HCEC 1CT (cell line): Measurements from ENCODE around the gene FAM193B.

Experiments
- DNase-seq: peaks from one replicate; pipeline ENCODE4 v3.0.0-alpha.2; 2017

Gene FAM193B

DNA sequence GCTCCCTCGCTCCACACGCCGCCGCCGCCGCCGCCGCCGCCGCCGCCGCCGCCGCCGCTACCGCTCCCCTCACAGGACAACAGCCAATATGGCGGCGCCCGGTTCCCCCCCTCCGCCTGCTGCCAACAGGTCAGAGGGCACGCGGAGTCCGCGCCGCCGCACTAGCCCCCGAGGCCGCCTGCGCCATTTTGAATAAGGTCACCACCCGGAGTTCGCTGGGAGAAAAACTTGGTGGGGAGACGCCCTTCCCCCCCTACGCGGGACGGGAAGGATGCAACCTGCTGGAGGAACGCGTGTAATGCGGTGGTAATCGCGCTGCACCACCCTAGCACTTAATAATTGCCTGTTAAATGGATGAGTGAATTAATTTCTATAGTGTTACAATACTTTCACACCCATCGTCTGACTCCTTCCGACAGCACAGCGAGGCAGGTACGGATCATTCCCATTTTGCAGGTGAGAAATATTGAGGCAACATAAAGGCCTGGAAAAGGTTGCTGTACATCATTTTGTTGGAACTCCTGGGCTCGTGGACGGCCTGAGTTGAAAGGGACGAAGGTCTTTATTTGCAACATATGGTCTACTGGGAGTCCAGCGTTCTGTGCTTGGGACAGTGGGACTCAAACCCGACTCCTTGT lies at the start of gene FAM193B:
Gene FAM193B, minus strand, starts transcription at position 90 of the 638 bp plus-strand sequence. CDS start 105 bp downstream, outside the sequence.
- peak; percentile 89 for DNase-seq

DNA sequence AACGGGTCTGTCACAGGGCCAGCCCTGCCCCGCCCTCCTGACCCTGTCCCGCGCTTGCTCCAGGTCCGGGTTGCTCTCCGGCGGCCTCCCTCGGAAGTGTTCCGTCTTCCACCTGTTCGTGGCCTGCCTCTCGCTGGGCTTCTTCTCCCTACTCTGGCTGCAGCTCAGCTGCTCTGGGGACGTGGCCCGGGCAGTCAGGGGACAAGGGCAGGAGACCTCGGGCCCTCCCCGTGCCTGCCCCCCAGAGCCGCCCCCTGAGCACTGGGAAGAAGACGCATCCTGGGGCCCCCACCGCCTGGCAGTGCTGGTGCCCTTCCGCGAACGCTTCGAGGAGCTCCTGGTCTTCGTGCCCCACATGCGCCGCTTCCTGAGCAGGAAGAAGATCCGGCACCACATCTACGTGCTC lies 49.8 kb upstream of the FAM193B start:
- no peak for DNase-seq

DNA sequence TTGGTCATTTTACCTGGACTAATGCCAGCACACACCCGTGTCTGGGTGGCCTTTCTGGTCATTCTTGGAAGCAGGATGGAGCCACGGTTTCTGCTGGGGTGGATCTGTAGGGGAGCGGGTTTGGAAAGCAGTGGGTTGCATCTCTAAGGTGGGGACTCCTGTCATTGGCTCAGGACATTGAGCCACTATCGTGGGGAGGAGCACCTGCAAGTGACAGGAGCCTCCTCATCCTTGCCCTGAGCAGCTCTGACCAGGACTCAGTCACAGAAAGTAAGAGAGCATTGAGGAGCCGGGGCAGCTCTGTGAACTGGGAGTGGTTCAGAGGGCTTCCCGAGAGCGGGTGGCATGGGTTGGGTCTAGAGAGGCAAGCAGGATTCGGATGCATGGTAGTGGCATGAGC lies 49.3 kb upstream of the FAM193B start:
- no peak for DNase-seq

DNA sequence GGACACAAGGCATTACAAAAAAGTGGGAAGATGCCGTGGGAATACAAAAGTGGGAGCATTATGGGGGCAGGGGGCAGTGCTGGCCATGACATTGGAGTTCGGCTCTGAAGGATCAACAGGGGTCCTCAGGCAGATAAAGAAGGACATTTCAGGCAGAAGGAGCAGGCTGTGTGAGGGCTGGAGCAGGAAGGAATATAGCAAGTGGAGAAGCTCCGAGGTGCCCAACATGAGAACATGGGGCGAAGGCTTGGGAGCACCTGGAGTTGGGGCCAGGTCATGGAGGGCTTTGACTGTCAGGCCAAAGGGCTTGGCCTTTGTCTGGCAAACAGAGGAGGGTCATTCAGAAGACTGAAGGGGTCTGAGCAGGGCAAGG lies 48.1 kb upstream of the FAM193B start:
- DNase-seq, result no peak

DNA sequence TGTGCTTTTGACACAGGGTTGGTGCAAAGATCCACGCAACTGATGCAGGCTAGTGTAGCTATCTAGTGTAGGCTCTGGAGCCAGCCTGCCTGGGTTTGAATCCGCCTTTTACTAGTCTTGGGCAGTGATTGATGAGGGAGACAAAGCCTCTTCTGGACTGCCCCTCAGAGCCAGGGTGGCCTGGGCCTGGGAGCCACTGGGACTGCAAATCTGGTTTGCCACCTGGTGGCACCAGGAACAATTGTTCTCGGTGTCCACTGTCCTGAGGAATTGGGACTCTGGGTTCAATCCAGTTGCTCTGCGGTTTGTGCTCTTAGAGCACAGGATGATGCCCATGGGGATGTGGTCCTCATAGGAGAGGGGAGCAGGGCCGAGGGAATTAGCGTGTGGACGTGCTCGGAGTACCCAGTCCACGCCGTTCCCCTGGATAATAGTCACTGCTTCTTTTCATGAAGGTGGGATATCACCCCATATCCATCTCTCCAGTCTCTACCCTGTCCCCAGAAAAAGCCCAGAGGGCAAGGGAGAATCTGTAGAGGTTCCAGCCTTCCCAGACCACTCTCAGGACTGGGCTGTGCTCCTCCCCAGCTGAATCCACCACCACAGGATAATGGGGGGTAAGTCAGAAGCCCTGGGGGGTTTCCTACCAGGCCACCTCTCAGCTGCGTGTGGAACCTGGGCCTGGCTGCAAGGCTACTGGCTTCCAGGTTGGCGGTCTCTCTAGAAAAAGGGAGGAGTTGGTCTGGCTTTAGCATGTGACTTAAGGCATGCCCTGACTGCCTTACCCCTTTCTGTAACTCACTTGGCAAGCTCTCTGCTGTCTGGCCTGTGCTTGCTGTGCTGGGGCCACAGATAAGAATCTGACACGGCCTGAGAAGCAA lies 47.5 kb upstream of the FAM193B start:
- no peak for DNase-seq

DNA sequence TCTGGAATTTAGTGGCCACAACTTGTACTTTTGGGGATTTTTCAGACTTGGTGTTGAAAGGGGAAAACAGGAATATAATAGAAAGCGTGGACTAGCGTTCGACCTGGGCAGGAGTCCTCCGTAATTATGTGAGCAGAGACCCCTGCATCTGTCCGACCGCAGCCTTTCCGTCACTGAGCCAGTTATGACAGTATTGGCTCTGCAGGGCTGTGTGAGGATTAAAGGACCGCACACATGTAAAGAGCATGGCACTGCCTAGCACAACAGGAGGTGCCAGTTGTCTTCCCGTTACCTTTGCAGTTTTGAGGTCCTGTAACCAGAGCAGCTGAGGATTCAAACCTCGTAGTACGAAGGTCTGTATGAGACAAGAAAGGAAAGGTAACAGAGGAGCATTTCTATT lies 46.8 kb upstream of the FAM193B start:
- DNase-seq, result no peak

DNA sequence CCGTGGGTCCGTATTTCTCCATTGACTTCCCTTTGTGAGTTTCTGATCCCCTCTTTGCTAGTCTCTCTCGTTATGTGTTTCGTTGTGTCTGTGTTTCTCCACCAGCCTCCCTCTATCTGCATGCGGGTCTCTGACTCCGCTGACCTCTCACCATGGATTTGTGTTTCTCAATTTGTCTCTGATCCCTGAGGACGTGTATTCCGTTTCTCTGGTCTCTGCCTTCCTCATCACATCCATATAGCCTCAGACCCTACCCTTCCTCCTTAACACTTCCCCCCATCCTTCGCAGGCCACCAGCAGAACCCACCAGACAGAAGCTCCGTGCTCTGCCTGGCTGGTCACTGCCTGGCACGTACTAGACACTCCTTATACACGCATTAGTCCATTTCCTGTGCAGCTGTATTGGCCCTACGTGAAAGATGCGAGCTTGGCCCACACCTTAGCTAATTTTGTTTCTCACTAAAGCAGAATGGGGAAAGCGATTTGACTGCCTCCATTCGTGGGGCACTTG lies 46.2 kb upstream of the FAM193B start:
- DNase-seq, result peak; percentile 11

DNA sequence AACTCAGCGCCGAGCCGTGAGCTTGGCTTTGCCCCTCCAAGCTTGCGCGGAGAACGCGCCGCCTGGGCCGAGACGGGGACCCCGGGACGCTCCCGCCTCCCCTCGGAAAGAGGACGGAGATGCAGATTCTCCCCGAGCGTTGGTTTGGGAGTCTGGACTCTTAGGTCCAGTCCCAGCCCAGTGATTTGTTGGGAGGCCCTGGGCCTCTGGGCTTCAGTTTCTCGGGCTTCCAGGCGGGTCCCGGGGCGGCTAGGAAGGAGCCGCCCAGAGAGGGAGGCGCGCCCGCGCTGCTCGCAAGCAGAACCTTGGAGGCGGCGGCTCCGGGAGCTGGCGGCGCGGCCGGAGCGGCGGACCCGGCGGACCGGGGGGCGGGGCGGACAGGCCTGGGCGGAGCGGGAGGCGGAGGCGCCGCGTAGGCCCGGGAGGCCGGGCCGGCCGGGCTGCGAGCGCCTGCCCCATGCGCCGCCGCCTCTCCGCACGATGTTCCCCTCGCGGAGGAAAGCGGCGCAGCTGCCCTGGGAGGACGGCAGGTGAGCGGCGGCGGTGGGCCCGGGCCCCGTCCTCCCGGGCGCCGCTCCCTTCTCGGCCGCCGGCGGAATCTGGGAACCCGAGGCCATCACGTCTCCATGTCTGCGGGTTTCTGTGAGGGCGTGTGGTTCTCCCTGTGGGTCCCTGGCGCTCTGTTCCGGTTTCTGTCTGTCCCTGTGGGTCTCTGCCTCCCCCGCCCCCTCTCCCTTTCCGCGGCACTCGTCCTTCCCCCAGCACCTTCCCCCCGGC lies 45.6 kb upstream of the FAM193B start, which contains the start of gene B4GALT7:
Gene B4GALT7, plus strand, starts transcription at position 402 of the 777 bp plus-strand sequence. Its CDS starts 79 bp downstream, at position 481.
- peak; percentile 79 for DNase-seq

DNA sequence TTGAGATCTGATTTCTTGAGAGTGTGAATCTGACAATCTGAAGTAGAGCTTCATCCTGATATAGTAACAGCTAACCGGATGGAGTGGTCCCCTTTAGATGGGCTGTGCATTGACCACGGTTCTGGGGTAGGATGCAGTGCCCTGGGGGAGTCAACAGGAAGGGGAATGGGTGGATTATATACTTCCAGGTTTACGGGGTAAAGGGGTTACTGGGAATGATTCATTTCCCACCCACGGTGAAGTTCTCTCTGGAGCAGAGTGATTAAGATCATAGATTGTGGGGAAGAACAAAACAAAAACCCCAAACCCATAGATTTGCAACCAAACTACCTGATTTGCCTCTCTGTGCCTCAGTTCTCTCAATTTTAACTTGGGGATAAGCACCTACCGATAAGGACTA lies 44.1 kb upstream of the FAM193B start:
- DNase-seq, result no peak

DNA sequence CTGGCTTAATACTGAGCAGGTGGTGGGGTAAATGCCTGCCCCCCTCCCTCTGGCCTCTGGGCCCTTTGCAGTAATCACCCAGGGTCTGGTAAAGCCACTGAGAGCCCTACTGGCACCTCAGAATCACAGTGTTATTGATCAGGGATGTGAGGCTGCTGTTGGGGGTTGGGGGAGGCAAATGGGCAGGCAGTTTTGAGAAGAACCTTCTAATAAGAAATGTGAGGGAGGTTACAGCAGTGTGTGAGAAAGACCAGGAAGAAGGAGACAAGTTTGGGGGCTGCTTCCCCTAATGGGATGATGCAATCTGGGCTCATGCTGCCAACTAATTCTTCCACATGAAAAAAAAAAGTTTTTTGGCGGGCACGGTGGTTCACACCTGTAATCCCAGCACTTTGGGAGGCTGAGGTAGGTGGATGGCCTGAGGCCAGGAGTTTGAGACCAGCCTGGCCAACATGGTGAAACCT lies 42.4 kb upstream of the FAM193B start:
- no peak for DNase-seq

DNA sequence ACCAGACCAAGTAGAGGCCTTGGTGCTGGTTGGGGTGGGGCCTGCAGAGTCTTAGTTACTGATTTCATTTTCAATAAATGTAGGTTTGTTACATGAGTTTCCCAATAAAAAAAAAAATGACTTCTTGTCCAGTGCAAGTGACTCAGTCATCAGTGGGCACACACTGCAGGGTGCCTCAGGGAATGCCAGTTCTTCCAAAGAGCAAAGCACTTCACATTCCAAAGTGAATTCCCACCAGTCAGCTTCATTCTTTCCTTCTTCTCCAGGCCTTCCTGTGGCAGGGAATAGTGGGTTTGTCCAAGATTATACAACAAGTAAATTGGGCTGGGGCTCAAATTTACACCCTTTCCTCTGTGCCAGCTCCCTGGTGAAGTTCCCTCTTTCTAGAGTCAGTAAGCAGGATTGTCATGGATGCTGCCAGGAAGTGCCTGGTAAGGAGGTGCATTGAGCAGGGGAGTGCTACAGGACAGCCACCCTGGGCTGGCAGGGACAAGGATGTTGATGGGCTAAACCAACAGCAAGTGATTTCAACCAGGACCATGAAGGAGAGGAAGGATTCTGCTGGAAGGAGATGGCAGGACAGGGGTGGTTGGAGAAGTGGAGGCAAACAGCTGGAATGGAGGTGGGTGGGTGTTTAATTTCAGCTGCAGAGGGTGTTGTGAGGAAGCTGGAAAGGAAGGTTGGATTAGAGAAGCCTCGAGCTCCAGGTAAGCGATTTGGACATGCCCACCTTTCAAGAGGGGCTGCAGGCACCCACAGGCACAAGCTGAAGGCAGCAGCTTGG lies 41.8 kb upstream of the FAM193B start:
- no peak for DNase-seq

DNA sequence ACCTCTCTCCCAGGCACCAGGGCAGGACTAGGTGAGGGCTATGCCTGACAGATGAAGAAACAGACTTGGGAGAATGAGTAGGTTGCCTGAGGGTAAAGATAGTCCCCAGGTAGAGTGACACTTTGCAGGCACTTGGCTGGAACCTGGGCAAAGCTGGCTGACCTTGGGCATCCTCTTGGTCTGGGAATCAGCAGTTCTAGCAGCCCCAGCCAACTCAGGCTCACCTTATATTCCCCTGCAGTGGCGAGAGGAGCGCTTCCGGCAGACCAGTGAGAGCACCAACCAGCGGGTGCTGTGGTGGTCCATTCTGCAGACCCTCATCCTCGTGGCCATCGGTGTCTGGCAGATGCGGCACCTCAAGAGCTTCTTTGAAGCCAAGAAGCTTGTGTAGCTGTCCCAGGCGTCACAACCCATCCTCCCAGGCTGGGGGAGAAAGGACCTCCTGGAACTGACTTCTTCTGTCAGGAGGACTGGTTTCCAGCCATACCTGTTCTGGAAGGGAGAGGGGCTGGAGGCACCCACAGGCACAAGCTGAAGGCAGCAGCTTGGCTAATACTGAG lies 40.7 kb upstream of the FAM193B start:
- DNase-seq, result no peak

DNA sequence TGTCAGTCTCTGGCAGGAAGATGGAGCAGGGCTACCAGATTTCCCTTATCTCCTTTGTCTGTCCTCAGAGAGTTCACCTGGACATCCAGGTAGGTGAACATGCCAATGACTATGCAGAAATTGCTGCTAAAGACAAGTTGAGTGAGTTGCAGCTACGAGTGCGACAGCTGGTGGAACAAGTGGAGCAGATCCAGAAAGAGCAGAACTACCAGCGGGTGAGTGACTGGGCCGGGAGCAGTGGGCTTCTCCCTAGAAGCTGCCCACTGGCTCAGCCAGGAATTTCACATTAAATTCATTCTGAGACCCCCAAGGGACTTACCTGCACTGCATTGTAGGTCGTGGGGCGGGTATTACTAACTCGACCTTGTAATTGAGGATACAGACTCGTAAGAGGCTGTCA lies 39.7 kb upstream of the FAM193B start:
- no peak for DNase-seq

DNA sequence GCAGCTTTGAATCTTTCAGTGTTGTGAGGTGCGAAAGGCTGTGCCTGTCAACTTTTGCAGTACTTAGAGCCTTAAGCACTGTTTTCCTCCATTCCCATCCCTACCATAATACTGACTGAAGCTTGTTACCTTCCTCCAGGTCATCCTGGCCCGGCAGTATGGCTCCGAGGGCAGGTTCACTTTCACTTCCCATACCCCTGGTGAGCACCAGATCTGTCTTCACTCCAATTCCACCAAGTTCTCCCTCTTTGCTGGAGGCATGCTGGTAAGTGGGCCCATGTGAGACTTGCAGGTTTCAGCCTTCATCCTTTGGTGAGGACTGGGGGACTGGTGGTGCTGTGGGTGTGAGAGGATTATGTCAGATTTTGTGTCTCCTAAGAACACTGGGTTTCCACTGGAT lies 39.1 kb upstream of the FAM193B start:
- no peak for DNase-seq

DNA sequence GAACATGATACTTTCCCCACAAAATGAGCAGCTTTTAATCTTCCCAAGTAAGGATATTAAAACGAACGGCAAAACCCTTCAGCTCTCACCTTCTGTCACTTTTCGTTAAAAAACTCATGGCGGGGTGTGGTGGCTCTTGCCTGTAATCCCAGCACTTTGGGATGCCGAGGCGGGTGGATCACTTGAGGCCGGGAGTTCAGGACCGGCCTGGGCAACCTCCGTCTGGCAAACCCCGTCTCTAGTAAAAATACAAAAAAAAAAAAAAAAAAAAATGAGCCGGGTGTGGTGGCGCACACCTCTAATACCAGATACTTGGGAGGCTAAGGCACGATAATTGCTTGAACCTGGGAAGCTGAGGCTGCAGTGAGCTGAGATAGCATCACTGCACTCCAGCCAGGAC lies 38.5 kb upstream of the FAM193B start:
- no peak for DNase-seq

DNA sequence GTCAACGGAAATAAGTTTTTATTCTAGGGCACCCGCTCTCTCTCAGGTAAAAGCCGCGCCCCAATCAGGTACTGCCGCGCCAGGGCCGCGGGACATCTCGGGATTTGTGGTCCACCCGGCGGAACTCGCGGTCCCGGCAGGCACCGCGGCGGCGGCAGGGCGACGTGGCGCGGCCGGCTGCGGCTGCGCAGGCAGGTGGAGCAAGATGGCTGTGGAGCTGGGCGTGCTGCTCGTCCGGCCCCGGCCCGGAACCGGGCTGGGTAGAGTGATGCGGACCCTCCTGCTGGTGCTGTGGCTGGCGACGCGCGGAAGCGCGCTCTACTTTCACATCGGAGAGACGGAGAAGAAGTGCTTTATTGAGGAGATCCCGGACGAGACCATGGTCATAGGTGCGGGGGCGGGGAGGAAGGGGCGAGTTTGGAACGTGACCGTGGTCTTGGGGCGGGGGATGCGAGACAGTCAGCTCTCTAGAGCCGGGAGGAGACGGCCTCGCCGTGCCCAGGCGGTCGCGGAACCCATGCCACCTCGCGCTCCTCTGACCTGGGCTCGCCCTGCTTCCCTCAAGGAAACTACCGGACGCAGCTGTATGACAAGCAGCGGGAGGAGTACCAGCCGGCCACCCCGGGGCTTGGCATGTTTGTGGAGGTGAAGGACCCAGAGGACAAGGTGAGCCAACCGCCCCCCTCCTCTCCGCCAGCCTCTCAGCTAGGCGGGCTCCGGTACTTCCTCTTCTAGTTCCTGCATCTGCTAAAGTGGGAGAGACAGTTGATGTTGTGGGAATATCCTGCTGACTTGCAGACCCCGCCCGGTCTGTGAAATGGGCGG lies 37.9 kb upstream of the FAM193B start, which contains the start of gene TMED9:
Gene TMED9, plus strand, starts transcription at position 194 of the 825 bp plus-strand sequence. Its CDS starts 12 bp downstream, at position 206.
- DNase-seq, result peak; percentile 82

DNA sequence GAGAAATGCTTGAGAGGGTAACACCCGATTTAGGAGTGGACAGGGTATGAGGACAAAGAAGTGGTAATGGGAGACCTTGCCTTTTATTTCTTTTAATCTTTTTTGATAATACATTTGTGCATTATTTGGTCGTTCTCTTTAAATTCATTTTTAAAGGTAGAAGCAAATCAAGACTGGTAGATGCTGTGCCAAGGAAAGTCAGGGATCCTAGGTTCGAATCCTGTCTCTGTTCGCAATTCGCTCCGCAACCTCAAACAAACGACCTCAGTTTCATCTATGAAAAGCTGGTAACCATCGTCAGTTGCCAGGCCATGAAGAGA lies 37.3 kb upstream of the FAM193B start:
- DNase-seq, result no peak

DNA sequence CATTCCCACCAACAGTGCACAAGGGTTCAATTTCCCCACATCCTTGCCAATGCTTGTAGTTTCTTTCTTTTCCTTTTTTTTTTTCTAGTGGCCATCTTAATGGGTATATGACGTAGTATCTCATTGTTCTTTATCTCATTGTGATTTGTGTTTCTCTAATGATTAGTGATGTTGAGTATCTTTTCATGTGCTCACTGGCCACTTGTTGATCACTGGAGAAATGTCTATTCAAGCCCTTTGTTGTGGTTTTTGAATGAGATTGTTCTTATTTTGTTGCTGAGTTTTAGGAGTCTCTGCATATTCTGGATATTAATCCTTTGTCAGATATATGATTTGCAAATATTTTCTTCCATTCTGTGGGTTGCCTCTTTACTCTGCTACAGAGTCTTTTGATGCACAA lies 36.0 kb upstream of the FAM193B start:
- no peak for DNase-seq

DNA sequence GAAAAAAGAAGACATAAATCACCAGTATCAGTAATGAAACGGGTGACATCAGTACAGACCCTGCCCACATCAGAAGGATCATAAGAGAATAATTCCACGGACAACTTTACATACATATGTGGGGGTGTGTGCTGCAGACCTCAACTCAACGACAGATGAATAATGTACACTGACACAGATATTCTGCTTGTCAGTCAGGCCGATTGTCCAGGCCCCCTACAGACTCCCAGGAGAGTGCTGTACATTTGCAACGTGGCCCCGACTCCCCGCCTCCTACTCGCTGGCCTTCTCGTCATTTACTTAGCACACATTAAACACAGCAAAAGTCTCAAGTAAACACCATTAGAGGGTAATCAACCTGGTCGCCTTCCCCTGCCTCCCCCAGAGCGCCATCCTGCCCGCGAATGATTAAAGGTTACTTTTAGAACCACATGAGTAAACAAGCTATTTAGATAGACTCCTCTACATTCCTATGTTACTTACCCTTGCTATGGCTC lies 34.1 kb upstream of the FAM193B start:
- no peak for DNase-seq

DNA sequence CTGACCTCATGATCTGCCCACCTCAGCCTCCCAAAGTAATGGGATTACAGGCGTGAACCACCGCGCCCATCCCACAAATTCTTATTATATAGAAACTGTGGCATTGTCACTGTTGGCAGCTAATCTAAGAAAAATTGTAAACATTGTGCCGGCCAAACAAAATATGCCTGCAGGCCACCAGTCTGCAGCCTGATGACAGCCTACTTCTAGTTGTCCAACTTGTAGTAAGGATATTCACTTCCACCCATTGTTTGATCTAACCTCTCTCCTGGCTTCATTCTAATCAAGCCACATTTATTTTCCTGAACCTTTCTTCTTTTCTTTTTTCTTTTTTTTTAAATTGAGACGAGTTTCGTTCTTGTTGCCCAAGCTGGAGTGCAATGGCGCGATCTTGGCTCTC lies 24.0 kb upstream of the FAM193B start:
- DNase-seq, result no peak

DNA sequence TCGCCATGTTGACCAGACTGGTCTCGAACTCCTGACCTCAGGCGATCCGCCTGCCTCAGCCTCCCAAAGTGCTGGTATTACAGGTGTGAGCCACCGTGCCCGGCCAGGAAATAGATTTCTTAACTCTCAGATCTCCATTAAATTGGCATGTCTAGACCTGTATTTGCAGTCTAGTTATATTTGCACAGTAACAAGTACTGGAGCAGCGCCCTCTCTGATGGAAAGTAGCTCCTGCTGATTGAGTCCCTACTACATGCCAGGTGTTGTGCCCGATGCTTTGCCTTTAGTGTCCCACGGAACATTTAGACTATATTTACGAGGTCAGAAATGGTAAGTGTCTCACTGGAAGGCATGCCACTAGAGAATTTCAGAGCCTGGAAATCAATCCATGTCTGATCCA lies 21.8 kb upstream of the FAM193B start:
- no peak for DNase-seq
